ENCODE data around the gene IL22RA2.

IL22RA2 gene

DNA sequence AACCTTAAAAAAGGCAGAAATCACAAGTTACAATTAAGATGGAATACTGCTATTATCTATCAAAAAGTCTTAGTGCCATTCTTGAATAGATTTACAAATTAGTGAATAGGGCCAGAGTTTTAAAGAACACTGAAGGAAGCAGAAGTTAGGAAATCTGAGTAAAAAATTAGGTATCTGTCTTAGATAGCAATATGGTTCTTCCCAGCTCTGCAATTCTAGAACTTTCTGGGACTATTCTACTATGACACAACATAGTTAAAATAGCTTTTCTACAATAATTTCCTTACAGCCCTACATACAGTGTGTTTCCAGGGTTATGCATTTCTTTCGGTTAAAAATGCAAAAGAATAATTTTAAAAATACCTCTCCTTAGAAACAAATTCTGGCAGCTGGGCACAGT is 27.6 kb upstream of the IL22RA2 start:
- TF ChIP-seq CTCF (IDR thresholded peaks at IDR 0.05; ENCODE audit: poor library complexity, severe bottlenecking), result no peak
- no peak for DNase-seq (ENCODE audit: low spot score)
- no peak for ATAC-seq (ENCODE audit: low read depth)
- Histone ChIP-seq H3K27ac (ENCODE audit: poor library complexity, severe bottlenecking) (no peak overlapping the region), H3K27me3 (ENCODE audit: insufficient read depth, poor library complexity, severe bottlenecking) (no peaks in the 10 kb centered on the region), H3K4me3 (ENCODE audit: severe bottlenecking) (no peak overlapping the region), H3K4me1 (ENCODE audit: insufficient read depth, poor library complexity, severe bottlenecking) (no peaks in the 10 kb centered on the region), H3K9me3 (ENCODE audit: severe bottlenecking) (no peaks in the 10 kb centered on the region), H3K36me3 (ENCODE audit: low read depth) (peaks cover 75% of the 10 kb centered on the region)

DNA sequence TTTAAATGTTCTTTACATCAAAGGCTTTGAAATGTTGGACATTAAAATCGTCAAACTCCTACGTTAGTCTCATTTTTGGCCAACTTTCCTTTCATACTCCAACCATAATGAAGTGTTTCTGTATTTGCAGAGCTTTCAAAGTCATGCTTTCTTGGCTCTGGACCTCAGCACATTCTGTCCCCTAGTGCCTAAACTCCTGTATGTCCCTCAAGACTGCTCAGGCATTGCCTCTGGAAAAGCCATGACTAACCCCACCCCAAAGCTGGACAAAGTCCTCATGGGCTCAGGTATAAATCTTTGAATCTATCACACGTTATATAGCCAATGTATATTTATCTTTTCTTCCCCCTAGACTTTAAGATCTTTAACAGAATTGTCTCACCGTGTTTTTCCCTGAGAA is 26.8 kb upstream of the IL22RA2 start:
- ATAC-seq (ENCODE audit: low read depth), result no peak
- Histone ChIP-seq H3K27me3 (ENCODE audit: insufficient read depth, poor library complexity, severe bottlenecking) (no peaks in the 10 kb centered on the region), H3K36me3 (ENCODE audit: low read depth) (peaks cover 68% of the 10 kb centered on the region)

DNA sequence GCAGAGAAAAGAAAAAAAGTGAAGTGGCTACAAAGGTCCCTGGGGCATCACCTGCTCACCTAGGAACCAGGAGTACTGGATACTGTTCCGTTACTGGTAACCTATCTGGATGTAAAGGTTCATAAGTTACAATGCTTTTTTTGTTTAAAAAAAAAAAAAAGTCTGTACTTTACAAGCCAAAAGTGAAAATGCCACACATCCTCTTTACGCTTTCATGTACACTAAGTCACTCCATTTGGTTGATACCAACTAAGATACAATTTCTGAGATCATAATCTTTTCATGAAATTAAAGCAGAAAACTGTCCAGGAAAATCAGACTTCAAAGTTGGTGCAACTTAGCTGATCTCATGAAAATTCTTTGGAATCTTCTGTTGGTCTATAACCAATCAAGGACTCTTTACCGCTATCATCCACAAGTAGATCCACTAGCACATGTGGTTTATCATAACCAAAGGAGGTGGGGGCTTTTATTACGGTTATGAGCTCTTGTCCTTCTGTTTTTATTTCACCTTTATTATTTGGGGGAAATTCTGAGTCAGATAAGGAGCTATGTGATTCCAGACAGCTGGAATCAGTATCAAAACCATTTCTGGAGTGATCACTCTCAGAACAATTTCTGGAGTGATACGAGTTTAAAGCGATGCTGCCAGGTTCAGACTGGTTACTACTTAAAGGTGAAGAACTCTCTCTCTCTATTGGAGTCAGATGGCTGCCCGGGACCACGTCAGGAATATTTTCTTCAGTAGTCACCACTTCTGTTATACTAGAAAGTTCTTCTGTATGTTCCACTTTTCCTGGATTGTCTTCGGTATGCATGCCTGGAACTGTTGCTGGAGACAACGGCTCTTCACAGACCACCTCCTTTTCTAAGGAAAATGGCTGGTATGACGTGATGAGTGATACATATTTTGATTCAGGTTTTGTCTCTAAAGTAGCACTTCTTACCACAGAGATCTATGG is 24.5 kb upstream of the IL22RA2 start:
- ATAC-seq (ENCODE audit: low read depth), result no peak
- peaks cover 45% of the 10 kb centered on the region for H3K36me3 ChIP-seq (ENCODE audit: low read depth)
- no peaks in the 10 kb centered on the region for H3K4me1 ChIP-seq (ENCODE audit: insufficient read depth, poor library complexity, severe bottlenecking)
- no peak for DNase-seq (ENCODE audit: low spot score)
- no peaks in the 10 kb centered on the region for H3K9me3 ChIP-seq (ENCODE audit: severe bottlenecking)
- H3K4me3 ChIP-seq (ENCODE audit: severe bottlenecking), result no peak overlapping the region
- no peaks in the 10 kb centered on the region for H3K27me3 ChIP-seq (ENCODE audit: insufficient read depth, poor library complexity, severe bottlenecking)
- no peak for TF ChIP-seq CTCF (IDR thresholded peaks at IDR 0.05; ENCODE audit: poor library complexity, severe bottlenecking)
- H3K27ac ChIP-seq (ENCODE audit: poor library complexity, severe bottlenecking), result no peak overlapping the region

More for the DNA sequence above, 26.8 kb upstream of the IL22RA2 start:
- H3K9me3 ChIP-seq (ENCODE audit: severe bottlenecking), result no peaks in the 10 kb centered on the region
- no peak for TF ChIP-seq CTCF (IDR thresholded peaks at IDR 0.05; ENCODE audit: poor library complexity, severe bottlenecking)
- no peak overlapping the region for H3K4me3 ChIP-seq (ENCODE audit: severe bottlenecking)
- H3K27ac ChIP-seq (ENCODE audit: poor library complexity, severe bottlenecking), result no peak overlapping the region
- no peaks in the 10 kb centered on the region for H3K4me1 ChIP-seq (ENCODE audit: insufficient read depth, poor library complexity, severe bottlenecking)
- DNase-seq (ENCODE audit: low spot score), result no peak

DNA sequence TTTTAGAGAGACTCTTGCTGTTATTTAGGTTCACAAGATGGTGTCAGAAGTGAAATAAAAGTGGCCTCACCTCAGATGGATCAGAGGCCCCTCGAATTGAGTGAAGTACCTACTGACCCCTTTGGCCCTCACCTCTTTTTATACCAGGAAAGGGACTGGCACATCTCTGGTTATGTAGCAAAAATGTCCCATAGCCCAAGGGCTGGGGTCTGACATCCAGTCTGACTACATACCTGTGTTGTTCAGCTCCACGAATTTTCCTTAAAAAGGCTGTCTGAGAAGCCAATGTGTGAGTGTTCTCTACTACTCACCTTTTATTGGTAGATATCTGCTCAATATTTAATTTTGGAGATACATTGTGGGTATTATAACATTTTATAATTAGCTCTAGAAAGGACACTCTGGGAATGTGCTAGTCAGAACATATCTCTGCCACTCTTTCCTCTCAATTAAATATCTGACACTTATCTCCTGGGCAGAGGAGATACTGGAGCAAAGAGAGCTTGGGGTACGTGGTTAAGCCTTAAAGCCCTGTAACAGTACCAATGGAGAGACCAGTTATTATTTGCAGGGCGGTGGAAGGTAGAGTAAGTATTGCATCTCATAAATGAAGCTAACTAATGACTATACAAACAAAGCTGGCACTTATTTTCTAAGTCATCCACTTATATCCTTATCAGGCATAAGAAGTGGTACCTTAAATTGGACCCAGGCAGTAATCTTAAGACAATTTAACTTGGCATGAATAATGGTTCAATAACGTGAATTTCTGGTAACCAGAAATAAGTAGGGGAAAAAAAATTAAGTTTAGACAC is 20.0 kb upstream of the IL22RA2 start:
- no peaks in the 10 kb centered on the region for H3K4me1 ChIP-seq (ENCODE audit: insufficient read depth, poor library complexity, severe bottlenecking)
- H3K4me3 ChIP-seq (ENCODE audit: severe bottlenecking), result no peak overlapping the region
- peaks cover 10% of the 10 kb centered on the region for H3K36me3 ChIP-seq (ENCODE audit: low read depth)
- ATAC-seq (ENCODE audit: low read depth) (no peak), DNase-seq (ENCODE audit: low spot score) (no peak)
- H3K27ac ChIP-seq (ENCODE audit: poor library complexity, severe bottlenecking), result no peak overlapping the region
- H3K27me3 ChIP-seq (ENCODE audit: insufficient read depth, poor library complexity, severe bottlenecking), result no peaks in the 10 kb centered on the region
- TF ChIP-seq CTCF (IDR thresholded peaks at IDR 0.05; ENCODE audit: poor library complexity, severe bottlenecking), result no peak
- H3K9me3 ChIP-seq (ENCODE audit: severe bottlenecking), result no peaks in the 10 kb centered on the region

All from RWPE2 (cell line).